HG02678 (cell line): ENCODE data around the gene CFAP46.

Experiments
- ATAC-seq: cut with Tn5 transposase; IDR thresholded peaks from one replicate; pipeline ENCODE4 v1.9.1; 2021; ENCODE audit warnings: mild to moderate bottlenecking, moderate library complexity; ENCODE audit not compliant: unreplicated experiment

The CFAP46 gene

DNA sequence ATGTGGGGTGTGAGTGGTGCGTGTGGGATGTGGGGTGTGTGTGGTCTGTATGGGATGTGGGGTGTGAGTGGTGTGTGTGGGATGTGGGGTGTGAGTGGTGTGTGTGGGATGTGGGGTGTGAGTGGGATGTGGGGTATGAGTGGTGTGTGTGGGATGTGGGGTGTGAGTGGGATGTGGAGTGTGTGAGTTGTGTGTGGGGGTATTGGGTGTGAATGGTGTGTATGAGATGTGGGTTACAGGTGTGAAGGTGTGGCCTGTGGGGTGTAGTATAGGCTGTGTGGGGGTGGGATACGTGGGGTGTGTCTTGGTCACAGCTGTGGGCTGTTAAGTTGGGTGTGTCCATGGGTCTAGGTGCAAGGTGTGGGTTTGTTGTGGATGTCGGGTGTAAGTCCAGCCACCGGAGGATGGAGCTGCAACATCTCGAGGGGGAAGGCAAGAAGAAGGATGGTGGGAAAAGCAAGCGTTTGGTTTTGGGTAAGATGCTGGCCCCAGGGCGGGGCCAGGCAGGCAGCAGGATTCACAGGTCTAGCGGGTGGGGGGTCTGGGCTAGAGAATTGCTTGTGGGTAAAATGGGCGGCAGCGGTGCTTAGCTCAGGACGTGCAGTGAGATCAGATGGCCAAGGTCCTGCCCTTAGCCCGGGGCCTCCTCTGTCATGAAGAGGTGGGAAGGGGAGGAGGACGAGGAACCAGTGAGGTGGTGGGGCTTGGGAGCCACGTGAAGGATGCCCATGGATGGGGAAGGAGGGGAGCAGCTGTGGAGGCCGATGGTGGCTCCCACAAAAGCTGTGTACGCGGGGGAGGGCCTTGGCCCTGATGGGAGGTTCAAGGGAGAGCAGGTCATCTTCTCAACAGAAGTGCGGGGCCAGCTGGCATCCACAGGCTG is 60.1 kb downstream of the CFAP46 start:
- no peak for ATAC-seq

DNA sequence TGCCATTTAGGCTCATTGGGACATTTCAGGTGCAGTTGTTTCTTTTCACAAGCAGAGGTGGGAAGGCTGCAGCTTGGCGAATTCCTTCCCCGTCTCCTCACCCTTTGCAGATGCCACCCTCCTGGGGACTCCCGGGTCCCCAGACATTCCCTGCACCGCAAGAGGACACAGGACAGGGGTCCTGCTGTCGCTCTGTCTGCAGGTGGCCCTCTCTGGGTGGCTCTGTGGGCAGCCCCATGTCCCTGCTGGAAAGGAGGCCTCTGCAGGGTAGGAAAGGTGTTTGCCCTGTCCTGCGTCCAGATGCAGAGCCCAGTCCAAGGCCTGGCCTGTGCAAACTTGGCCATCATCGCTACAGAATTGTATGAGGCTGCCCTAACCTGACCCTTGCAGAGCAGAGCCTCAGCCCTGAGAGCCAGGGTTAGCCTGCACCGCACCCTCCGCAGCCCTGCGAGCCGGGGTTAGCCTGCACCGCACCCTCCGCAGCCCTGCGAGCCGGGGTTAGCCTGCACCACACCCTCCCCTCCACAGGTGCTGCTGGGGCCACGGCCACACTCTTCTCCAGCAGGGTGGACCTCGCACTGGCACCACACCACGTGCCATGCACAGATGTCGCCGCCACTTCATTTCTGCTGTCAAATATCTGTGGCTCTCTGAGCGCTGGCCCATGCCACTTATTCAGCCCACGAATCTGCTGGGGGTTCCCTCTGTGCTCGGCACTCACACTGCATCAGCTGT is 61.0 kb downstream of the CFAP46 start:
- ATAC-seq = no peak

DNA sequence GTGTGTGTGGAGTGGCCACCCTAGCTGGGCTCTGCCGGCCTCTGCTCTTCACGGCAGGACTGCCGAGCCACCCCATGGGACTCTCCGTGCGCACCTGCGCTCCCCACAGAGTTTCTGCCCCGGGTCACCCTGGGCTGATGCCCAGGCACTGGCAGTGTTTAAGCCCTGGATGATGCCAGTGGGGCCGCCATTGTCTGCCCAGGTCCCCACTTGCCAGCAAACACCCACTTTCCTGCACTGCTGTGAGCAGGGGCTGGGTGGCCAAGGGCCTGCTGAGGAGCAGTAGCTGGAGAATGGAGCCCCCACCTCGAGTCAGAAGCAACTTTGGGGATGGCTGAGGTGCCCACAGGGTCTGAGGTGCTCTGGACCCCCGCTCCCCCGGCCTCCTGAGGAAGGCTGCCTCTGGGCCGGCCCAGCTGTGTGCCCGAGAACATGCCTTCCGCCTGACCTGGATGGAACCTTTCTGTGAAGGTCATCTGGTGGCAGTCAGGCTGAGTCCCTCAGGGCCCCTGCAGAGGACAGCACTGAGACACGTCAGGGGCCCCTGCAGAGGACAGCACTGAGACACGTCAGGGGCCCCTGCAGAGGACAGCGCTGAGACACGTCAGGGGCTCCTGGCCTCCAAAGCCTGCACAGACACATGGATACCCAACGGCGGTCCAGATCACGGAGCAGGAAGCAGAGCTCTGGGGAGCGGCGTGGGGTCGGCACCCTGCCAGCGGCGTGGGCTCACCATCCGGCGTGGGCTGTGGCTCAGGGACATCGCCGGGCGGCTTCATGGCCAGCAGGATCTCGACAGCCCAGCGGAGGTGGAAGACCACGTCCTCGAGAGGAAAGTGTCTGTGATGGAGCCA is 62.0 kb downstream of the CFAP46 start:
- no peak for ATAC-seq

DNA sequence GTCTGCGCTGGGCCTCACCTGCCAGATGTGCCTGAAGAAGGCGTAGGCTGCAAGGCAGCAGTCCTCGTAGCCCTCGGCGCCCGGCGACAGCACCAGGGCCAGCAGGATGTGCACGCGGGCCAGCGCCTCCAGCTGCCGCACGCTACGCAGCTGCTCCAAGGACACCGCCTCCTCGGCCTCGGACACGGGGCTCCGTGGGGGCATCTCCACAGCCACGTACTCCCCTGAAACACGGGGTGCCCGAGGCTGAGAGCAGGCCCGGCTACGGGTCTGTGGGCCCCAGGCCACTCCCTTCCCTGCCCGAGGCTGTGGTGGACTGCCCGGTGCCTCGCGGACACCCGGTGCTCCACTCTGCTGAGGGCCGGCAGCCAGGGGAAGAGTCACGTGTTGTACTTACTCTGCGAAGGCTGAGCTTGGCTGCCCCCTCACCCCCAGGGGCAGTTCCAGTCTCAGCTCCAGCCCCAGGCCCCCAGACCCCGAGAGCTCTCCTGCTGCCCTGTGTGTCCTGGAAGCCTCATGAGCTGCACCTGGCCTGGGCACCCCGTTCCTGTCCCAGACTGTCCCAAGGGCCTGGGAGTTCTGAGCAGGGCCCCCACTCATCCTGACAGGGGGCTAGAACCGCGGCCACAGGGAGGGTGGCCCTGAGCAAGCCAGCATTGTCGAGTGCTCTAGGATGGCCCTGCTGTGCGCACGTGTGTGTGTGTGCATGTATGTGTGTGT is 62.8 kb downstream of the CFAP46 start:
- no peak for ATAC-seq

DNA sequence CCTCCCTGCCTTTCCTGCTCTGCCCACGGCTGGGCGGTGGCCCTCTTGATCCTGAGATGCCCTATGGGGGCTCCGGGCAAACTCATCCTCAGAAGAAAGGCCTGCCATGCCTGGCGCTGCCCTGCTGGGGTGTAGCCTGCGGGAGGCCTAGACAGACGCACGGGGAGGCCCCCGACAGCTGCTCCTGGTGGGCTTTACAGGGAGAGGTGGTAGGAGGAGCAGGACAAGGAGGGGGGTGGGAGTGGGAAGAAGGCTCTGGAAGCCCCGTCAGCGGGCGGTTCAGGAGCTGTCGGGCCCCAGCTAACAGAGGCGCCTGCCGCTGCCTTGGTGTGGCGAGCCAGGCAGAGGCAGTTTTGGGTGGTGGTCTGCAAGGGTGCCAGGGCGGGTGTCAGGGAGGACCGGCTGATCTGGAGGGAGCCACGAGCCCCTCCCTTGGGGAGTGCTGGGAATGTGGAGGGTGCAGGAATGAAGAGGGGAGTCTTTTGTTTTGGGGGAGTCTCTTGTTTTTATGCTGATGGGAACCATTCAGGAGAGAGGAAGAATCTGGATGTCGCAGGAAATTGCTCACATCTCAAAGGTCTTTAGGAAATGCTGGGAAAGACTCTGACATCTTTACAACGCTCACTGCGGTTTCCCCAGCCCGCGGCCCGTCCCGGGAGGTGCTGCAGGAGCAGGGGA is 63.5 kb downstream of the CFAP46 start:
- no peak for ATAC-seq

DNA sequence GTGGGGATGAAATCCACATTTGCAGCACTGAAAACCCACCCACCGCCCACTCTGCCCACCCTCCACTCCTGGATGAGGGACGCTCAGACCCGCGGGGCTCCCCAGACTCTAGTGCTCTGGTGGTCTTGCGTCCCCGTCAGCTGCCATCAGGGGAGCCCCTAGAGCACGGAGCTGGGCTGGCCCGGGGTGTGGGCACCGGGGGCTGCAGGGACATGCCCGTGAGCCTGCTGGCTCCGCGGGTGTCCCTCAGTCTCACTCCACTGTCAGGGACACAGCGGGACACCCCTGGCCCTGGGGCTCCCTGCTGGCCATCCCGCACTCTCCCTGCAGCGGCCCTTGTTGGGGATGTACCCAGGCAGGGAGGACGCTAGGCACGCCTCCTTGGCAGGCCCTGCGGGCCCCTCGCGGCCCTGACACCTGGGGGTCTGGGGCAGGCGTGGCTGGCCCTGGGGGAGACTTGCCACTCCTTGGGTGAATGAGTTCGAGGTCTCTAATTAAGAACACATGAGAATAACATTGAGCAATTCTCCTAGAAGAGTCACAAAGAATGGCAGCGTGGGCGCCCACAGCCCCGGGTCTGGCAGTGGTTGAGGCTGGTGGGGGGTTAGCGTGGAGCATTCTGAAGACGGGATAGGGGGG is 64.2 kb downstream of the CFAP46 start:
- no peak for ATAC-seq

DNA sequence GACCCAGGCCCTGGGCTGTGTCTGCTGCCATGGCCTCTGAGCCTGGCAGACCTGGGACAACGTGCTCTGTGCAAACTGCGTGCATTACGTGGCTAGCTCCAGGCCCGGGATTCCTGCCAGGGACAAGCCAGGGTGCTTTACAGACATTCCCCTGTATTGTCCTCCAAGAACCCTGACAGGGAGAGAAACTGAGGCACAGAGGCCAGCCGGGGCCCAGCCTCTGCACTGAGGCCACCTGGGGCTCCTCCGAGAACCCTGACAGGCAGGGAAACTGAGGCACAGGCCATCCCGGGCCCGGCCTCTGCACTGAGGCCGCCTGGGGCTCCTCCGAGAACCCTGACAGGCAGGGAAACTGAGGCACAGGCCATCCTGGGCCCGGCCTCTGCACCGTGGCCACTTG is 64.9 kb downstream of the CFAP46 start:
- no peak for ATAC-seq

DNA sequence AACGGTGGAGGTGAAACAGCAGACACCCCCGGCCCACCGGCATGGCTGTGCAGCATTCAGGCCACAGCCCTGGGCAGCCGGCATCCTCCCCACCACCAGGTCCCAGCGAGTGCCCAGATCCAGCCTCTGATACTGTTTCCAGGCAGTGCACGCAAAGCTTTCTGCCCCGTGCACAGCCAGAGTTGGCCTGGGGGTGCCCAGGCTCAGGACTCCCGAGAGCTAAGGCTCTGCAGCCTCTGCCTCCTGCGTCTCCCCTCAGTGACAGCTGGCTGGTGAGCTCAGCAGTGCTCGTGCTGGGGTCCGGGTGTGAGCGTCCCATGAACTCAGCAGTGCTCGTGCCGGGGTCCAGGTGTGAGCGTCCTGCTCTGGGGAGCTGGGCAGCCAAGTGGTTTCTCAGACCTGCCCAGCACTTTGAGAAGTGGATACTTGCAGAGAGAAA is 65.4 kb downstream of the CFAP46 start:
- no peak for ATAC-seq

DNA sequence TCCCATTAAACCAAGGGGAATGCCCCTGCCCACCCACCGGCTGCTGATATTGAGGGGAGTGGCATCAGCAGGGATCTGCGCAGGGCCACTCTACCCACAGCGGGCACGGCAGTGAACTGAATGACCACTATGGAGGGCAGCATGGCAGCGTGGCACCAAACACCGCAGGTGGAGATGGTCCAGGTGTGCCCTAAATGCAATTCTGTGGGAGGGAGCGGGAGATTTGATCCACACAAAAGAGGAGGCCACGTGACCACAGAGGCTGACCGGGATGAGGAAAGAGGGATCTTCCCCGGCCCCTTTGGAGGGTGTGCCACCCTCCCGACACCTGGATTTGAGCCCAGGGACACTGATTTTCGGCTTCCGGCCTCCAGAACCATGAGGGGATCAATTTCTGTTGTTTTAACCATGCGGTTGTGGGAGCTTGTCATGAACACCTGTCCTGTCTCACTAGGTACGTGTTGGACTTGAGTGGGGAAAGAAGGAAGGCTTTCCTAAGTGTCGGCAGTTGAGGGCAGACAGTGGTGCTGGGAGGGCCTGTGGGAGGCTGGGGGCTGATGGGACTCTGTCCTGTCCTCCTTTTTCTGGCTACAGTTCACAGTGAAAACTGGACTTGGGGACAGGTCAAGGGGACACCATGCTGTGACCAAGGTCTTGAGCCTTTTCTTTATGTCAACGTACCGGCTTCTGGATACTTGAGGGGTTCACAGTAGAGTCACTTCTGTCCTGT is 66.1 kb downstream of the CFAP46 start:
- ATAC-seq = no peak

DNA sequence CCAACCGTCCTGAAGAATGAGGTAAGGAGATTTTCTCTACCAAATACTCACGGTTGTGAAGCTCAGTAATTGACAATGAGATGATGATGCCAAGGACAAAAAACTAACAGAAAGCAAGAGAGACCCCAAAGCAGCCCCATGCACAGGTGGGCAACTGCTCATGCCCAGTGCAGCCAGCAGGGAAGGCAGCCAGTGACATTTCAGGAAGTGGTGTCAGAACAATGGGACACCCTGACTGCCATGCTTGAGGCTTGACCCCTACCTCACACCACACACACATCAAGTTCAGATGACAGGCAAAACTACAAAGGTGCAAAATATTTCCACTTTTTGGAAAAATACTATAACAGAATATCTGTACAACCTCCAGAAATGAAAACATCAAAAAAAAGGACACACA is 66.9 kb downstream of the CFAP46 start:
- no peak for ATAC-seq

DNA sequence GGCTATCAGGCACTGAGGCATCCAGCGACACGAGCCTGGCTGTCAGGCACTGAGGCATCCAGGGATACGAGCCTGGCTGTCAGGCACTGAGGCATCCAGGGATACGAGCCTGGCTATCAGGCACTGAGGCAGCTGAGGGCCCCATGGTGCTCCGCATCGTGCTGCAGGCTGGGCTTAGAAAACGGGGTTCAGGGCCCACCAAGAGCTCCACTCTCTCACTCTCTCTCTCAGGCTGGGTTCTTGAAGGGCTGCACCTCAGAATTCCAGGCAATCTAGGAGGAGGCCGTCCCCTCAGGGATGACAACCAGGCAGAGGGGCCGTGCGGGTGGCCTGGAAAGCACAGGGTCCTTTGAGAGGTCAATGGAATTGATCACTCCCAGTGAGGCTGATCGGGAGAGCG is 69.0 kb downstream of the CFAP46 start:
- ATAC-seq = no peak

DNA sequence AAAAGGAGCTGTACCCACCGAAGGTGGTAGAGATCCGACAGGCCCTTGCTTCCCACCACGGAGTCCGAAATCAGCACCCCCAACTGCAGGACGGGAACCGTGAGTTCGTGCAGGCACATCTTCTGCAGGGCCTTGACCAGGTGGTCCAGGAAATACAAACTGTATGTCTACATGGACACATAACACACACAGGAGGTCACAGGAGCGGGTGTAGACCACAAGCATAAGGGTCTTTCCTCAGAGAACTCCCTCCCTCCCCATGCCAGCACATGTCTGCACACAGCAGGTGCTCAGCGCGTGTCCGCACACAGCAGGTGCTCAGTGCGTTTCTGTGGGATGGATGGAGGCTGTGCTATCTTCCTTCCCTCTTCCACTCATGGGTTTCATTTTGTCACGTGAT is 69.7 kb downstream of the CFAP46 start:
- ATAC-seq = no peak

DNA sequence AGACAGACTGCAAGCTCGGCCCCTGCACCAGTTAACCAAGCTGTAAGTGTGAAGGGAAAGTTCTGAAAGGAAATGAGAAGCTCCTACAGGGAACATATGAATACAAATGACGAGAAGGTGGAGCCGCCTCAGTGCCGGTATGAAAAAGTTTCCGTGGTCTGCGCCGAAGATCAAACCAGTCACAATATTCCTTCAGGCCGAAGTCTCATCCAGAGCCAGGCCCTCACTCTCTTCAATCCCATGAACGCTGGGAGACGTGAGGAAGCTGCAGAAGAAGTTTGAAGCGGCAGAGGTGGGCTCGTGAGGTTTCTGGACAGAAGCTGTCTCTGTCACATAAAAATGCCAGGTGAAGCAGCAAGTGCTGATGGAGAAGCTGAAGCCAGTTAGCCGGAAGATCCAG is 71.9 kb downstream of the CFAP46 start:
- no peak for ATAC-seq

DNA sequence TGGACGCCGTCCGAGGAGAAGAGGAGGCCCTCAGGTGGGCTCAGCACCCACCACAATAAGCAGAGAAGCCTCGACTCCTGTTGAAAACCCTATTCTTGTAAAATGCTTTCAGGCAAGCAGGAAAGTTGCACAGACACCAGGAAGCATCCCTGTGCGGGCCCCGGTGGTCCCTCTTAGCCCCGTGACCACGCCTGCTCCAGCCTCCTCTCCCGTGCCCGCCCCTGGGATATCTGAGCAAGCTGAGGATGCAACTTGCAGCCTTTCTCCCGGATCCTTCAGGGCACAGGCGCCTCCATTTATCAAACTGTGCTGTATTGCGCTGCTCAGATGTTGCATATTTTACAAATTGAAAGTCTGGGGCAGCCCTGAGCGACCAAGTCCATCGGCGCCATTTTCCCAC is 72.7 kb downstream of the CFAP46 start:
- ATAC-seq = no peak

DNA sequence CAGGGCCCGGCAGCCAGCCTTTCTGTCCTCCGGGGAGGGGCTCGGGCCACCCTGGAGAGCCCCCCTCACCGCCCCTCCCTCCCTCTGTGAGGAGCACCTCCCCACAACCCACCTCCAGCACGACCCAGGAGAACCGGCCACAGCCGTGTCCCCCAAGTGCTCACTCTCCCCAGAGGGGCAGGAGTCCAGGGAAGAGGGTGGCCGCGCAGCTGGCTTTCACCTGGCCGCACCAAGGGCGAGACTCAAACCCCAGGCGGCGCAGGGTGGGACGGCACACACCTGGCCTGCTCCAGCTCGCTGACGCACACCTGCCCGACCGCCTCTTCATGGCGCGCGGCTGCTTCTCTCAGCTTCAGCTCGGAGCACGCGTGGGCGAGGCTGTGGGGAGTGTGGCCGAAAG is 73.4 kb downstream of the CFAP46 start:
- no peak for ATAC-seq

DNA sequence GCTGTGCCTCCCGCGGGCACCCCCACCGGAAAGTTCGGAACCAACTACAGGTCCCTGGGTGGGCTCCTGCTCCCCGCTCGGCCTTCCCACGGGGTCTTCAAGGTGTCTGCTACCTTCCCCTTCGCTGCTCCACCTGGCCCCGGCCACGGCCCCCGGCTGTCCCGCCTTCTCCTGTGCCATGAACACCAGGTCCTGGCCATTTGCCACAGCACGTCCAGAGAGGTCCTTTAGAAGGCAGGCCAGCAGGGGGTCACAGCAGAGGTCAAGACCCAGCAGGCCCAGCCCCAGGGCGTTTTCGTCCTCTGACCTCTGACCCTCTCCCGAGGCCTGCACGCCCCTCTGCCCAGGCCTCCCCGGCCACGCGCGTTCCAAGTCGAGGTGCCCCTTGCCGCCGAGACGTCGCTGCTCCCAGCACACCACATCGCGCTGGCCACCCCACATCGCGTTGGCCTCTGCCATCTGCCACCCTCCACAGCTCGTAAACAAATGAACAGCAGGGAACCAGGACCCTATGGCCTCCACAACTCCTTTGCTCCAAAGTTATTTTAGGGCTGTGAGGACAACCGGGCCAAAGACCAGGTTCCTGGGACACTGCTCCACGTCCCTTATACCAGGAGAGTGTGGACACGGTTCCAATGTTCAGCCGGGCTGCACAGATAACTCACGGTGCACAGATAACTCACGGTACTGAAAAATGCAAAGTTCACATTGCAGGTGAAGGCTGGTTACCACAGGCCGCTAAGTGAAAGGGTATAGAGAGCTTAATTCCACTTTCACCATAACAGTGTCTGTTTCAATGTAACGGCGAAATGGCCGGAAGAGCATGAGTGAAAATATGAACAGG is 74.3 kb downstream of the CFAP46 start:
- ATAC-seq = no peak

DNA sequence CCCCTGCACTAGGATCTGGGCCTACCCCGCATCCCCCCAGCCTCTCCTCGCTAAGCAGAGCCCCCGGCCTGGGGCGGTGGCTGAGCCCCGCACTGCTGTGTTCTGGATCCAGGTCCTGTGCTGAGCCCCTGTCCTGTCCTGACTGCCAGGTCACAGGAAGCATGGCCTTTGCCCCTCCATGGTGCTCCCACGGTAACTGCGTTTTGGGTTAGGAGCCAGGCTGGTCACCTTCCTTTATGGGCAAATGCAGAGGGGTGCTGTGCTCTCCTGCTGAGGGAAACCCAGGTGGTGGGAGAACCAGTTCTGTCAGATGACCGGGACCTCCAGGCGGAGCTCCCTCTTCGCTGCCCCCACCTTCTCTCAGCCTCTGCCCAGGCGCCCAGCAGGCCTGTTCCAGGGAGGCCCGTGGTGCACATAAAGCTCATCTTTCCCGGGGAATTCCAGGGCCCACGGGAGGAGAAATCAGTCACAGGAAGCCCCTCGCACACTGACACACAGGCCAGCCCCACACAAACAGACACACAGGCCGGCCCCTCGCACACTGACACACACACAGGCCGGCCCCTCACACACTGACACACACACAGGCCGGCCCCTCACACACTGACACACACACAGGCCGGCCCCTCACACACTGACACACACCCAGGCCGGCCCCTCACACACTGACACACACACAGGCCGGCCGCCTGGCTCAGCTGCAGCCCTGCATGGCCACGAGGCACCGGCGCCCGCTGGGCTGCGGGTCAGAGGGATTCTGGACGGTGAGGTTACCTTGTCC is 75.6 kb downstream of the CFAP46 start:
- no peak for ATAC-seq
